Sigmoid colon (tissue), 4 donors: Measurements from ENCODE around the gene HOXC9.

Source experiments
- CTCF ChIP-seq, 4 experiments: fragments of 450-650 bp in 3 of 4; fragments of 200-600 bp in 1 of 4; IDR thresholded peaks; one replicate each; pipeline ENCODE4 v1.5.1; 2016 to 2019; ENCODE audit warnings: antibody characterized with exemption in 4 of 4, mild to moderate bottlenecking in 3 of 4, moderate library complexity in 2 of 4
- POLR2A ChIP-seq, 2 donors: fragments of 450-650 bp; IDR thresholded peaks; one replicate each; pipeline ENCODE4 v1.6.1; 2016; ENCODE audit warnings: antibody characterized with exemption in 2 of 2, mild to moderate bottlenecking in 2 of 2, moderate library complexity in 2 of 2
- POLR2AphosphoS5 ChIP-seq, 4 donors: sonication (generic); formaldehyde crosslinking; IDR thresholded peaks; one replicate each; pipeline ENCODE4 v1.6.1; 2017; ENCODE audit warnings: antibody characterized with exemption in 4 of 4

GRCh38 chr12:53990311-53991076, 9.5 kb upstream of the HOXC9 start:
- no peak for TF ChIP-seq POLR2A (IDR thresholded peaks at IDR 0.05)
- TF ChIP-seq POLR2AphosphoS5 (IDR thresholded peaks at IDR 0.05) = no peak
- no peak for TF ChIP-seq CTCF (IDR thresholded peaks at IDR 0.05)
